ENCODE results near the gene TMED10. TPM values are rescaled to one million over a fixed set of nuclear protein-coding genes. Genes with fewer than 3 reads are reported as not detected.

Gene TMED10
- total RNA-seq, 4 donors from 2014 or later = 189 to 372 (median 341) TPM

DNA sequence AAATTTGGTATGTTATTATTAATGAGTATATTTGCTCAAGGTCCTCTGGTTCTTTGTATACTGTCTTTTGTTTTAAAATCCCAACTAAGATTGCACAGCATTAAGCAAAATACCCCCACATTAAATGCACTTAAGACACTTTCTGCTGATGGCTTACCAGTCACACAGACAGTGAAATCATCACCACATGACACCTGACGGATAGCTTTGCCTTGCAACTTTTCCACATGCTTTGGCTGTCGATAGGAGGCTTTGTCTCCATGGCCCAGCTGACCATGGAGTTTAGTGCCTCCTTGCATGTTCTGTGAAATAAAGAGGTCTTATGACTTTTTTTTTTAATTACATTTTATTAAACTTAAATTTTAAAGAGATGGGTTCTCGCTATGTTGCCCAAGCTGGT lies 69.2 kb downstream of the TMED10 start:
- DNase-seq (ENCODE audit: low spot score) = no peak
- TF ChIP-seq, protein P1, sequence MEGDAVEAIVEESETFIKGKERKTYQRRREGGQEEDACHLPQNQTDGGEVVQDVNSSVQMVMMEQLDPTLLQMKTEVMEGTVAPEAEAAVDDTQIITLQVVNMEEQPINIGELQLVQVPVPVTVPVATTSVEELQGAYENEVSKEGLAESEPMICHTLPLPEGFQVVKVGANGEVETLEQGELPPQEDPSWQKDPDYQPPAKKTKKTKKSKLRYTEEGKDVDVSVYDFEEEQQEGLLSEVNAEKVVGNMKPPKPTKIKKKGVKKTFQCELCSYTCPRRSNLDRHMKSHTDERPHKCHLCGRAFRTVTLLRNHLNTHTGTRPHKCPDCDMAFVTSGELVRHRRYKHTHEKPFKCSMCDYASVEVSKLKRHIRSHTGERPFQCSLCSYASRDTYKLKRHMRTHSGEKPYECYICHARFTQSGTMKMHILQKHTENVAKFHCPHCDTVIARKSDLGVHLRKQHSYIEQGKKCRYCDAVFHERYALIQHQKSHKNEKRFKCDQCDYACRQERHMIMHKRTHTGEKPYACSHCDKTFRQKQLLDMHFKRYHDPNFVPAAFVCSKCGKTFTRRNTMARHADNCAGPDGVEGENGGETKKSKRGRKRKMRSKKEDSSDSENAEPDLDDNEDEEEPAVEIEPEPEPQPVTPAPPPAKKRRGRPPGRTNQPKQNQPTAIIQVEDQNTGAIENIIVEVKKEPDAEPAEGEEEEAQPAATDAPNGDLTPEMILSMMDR (IDR thresholded peaks at IDR 0.05) = no peak
- no peak for ATAC-seq (ENCODE audit: low FRiP score)

DNA sequence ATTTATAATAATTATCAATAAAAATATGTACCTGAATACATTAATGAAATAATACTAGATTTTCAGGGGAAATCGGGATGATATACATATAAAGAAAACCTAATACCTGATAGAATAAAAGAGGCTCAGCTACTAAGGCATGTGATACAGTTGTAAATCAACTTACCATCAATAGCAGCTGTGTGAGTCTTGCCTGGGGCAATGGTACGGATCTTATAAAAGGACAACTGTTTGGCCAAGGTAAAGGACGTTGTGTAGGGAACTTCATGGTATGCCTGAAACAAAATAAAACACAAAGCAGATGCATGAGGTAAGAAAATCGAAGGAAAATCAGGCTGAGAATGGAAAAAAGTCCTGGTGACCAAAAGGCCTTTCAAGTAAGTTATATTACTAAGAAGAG lies 74.9 kb downstream of the TMED10 start:
- ATAC-seq (ENCODE audit: low FRiP score) = no peak

DNA sequence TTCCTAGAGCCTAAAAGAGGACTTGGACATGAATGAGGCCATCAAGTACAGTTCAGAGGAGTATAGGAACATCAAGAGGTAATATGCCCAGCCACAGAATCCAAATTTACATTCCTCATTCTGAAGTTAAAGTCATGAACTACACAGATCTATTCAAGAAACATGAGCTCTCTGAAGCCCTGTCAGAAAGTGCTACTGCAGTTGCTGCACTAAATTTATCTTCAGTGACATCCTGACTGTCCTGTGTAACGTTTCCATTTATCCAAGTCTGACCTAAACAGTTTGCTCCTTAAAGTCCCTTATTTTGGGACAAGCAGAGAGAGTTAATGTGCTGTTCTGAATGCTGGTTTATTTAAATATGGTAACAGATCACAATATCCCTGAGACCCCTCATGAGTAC lies 77.7 kb downstream of the TMED10 start:
- DNase-seq (ENCODE audit: low spot score) = no peak
- TF ChIP-seq, protein P1 (IDR thresholded peaks at IDR 0.05) = no peak
- ATAC-seq (ENCODE audit: low FRiP score) = no peak

More for the DNA sequence above, 74.9 kb downstream of the TMED10 start:
- TF ChIP-seq, protein P1 (IDR thresholded peaks at IDR 0.05) = no peak
- DNase-seq (ENCODE audit: low spot score) = no peak

DNA sequence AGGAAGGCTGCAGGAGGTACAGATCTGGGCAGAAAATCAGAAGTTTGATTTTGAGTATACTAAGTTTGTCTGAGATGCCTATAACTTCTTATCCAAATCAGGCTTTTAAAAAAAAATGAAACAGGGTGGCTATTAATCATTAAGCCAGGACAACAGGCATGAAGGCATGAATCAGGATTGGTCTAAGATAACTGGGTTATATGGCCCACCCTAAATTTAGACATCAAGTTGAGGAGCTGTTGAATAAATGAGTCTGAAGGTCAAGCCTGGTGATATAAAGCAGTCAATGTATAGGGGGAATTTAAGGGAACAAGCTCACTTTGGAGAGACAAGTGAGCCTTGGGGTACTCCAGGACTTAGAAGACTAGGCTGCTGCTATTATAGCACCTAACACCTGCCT lies 78.2 kb downstream of the TMED10 start:
- TF ChIP-seq, protein P1 (IDR thresholded peaks at IDR 0.05) = no peak
- ATAC-seq (ENCODE audit: low FRiP score) (no peak), DNase-seq (ENCODE audit: low spot score) (no peak)

DNA sequence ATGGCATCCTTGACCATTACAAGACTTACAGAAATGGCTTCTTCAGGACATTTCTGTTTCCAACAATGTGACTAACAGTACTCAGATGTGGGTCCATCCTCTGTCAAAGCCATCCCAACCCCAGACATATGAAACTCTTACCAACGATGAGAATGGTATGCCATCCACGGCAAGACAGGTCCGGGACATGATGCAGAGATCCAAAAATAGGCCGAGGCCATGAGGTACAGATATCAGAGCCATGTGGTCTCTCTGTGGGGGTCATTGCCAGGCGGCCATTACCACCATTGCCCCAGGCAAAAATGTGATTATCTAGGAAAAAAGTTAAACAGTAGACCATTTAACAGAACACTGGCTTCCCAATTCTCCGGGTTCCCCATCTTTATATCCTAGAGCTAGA lies 79.5 kb downstream of the TMED10 start:
- TF ChIP-seq, protein P1 (IDR thresholded peaks at IDR 0.05) = no peak
- DNase-seq (ENCODE audit: low spot score) = no peak
- no peak for ATAC-seq (ENCODE audit: low FRiP score)

DNA sequence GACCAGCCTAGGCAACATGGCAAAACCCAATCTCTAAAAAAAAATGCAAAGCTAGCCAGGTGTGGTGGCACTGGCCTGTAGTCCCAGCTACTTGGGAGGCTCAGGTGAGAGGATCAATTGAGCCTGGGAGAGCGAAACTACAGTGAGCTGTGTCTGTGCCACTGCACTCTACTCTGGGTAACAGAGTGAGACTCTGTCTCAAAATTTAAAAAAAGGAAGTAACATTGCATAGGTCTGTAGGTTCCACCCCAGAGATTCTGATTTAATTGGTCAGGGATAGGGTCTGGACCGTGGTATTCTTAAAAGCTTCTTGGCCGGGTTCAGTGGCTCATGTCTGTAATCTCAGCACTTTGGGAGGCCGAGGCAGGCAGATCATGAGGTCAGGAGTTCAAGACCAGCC lies 80.7 kb downstream of the TMED10 start:
- ATAC-seq (ENCODE audit: low FRiP score) (no peak), DNase-seq (ENCODE audit: low spot score) (no peak)
- TF ChIP-seq, protein P1 (IDR thresholded peaks at IDR 0.05) = no peak

DNA sequence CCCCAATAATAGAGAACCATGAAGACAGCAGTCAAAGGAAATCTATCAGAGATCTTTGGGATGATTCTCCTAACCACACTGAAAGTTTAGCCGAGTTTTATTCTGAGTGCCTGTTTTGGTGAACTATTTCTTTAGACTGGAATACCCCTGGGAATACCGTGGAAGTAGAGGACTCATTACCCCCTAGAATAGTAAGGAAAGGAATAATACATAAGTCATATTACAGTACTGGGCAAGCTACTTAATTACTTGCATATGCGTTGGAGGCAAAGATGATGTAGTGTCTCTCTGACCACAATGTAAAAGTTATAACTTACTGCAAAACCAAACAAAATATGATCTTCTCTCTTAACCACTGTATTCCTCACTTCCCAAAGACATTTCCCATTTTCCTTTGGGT lies 81.5 kb downstream of the TMED10 start:
- ATAC-seq (ENCODE audit: low FRiP score) (no peak), DNase-seq (ENCODE audit: low spot score) (no peak)
- TF ChIP-seq, protein P1 (IDR thresholded peaks at IDR 0.05) = no peak
